ENCODE data around the gene MBLAC1.

DNA sequence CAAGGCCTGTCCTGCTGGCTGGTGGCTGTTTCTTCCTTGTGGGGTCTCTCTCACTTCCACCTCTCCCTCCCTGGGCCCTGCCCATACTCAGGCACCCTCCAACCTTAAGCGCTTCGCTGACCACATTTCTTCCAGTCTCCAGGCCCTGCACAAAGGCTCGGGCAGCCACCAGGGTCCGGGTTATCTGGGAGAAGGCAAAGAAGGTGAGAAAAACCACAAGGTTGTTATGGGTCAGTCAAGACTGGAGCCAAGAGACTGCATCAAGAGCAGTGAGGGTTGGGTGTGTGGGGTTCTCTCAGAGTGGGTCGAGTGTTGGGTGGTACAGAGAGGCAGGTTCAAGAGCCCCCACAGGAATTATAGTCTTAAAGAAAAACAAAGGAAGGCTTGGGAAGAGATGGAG lies 47.8 kb downstream of the MBLAC1 start:
- TF ChIP-seq GATA2 (IDR thresholded peaks at IDR 0.05; ENCODE audit: low read depth, low read length) = no peak
- no peak for TF ChIP-seq GATA3 (IDR thresholded peaks at IDR 0.05; ENCODE audit: low read depth, low read length)

All from SH-SY5Y (cell line).